T-helper 1 cell (primary cell): ENCODE measurements around the gene VASP.

Experiments used
- DNase-seq, 5 donors: peaks; one replicate each; pipeline ENCODE4 v3.0.0-alpha.2; 2012 to 2020

The VASP gene

GRCh38 chr19:45473682-45474605, 33.3 kb upstream of the VASP start:
- DNase-seq, result peak in 4 of 5 donors; percentile 53 to 84 (median 70)

GRCh38 chr19:45474606-45475521, 32.4 kb upstream of the VASP start:
- peak in 2 of 5 donors; percentile 58 to 81 for DNase-seq

GRCh38 chr19:45475537-45476291, 31.6 kb upstream of the VASP start:
- DNase-seq, result no peak

GRCh38 chr19:45476304-45476703, 31.0 kb upstream of the VASP start:
- DNase-seq, result no peak

GRCh38 chr19:45477186-45477585, 30.1 kb upstream of the VASP start:
- no peak for DNase-seq

GRCh38 chr19:45477713-45478453, 29.4 kb upstream of the VASP start:
- peak in 1 of 5 donors; percentile 36 for DNase-seq

GRCh38 chr19:45478454-45479238, 28.6 kb upstream of the VASP start:
- peak; percentile 66 to 93 (median 83) for DNase-seq

DNA sequence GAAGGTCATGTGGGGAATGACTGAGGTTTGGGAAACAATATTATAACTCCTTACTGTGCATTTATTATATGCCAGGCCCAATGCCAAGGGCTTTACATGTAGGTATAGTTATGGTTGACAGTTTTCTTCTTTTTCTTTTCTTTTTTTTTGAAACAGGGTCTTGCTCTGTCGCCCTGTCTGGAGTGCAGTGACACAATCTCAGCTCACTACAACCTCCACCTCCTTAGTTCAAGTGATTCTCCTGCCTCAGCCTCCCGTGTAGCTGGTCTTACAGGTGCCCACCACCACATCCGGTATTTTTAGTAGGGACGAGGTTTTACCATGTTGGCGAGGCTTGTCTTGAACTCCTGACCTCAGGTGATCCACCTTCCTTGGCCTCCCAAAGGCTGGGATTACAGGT, 24.2 kb upstream of the VASP start:
- DNase-seq, result no peak

DNA sequence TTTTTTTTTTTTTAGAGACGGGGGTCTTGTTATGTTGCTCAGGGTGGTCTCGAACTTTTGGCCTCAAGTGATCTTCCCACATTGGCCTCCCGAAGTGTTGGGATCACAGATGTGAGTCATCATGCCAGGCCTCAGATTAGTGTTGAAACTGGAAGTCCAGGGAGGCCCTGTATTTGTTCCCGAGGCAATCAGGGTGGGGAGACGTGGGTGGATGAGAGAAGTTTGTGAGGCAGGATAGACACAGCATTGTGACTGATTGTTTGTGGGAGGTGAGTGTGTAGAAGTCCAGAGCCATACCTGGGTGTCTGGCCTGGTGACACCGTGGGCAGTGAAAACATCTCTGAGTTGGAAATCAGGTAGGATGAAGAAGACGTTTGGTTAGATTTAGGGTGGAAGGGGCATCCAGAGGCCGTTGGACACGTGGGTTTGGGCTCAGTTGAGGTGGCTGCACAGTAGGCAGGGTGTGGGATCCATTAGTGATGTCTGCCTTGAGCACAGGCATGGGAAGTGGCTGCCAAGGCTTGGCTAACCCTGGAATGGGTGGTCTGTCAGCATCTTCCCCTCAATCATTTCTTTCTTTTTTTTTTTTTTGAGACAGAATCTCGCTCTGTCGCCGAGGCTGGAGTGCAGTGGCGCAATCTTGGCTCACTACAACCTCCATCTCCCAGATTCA, 22.9 kb upstream of the VASP start:
- DNase-seq, result no peak

DNA sequence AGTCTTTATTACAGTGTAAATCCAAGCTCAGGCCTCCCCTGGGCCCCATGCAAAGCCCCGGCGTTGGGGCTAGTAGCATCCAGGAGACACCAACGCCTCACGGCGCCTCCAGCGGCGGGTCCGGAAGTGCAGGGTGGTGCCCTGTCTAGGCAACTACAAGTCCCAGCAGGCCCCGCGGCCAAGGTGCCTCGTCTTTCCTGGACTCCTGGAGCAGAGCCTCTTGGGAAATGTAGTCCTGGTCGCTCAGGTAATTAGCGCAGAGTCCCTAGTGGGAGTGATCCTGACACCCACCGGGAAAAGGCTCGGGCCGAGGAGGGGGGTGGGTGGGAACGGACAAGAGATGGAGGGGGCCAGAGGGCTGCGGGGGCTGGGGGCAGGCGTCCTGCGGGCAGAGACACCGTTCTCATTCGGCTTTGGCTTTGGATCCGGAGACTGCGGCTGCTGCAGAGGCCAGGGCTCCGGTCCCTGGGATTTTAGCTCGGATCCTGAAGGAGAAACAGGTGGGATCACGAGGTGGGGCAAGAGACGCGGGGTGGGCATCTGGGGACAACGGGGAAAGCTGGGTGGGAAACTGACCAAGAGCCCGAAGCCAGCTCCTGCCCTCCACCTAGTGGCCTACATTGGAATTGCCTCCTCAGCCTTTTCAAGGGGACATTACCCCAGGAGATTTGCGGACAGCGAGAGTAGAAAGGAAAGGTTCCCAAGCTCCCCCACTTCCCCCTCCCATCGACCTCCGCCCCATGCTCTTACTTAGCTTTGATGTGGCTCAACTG, 21.8 kb upstream of the VASP start:
- DNase-seq, result peak; percentile 91 to 99 (median 94)

- no peak for DNase-seq
These were observed 18.6 kb upstream of the VASP start for GRCh38 chr19:45488708-45489107.

GRCh38 chr19:45489216-45489855, 17.9 kb upstream of the VASP start:
- no peak for DNase-seq

- DNase-seq, result no peak
These were observed 15.1 kb upstream of the VASP start for GRCh38 chr19:45492137-45492626.

GRCh38 chr19:45492627-45493470, 14.4 kb upstream of the VASP start:
- DNase-seq, result peak in 1 of 5 donors; percentile 33

DNA sequence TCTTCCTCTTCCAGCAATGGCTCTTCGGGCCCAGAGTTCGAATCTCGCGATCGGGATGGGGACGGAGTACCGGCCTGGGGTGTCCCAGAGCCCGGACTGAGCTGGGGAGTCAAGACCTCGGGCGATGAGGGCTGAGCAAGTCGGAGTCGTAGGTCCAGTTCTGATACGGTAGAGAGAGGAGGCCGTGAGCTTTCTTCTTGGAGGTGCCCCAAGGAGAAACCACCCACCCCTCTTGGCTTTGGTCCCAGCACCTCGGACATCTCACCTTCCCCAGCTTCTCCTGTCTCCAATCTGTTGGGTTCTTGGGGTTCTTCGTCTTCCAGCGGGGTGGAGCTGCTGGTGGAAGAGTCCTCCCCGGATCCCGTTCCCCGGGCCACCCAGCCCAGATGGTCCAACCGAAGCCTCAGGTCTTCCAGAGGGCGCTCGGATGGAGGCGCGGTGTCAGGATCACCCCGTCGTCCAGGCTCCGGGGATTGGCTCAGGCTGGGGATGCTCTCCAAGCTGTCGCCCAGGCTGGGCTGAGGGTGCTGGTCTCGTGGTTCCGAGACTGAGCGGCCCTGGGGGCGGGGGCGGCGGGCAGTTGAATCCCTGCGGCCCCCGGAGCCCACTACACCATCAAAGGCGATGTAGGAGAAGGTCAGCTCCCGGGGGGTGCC, 12.9 kb upstream of the VASP start:
- DNase-seq, result no peak

DNA sequence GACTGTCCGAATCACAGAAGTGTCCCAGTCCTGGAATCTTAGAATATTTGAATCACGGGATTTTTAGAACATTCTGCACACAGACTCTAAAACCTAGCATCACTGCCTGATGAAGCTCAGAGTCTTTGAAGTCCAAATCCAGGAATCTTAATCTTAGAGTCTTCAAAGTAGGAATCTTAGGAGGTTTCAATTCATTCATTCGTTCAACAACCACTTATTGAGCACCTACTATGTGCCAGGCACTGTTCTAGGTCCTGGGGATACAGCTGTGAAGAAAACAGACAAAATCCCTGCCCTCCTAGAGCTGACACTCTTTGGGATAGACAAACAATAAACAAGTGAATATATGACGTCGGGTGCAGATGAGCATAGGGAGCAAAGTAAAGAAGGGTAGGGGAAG, 12.1 kb upstream of the VASP start:
- no peak for DNase-seq

- DNase-seq, result peak in 1 of 5 donors; percentile 47
These were observed 10.8 kb upstream of the VASP start for GRCh38 chr19:45496349-45496953.
